IMR-90 (cell line): ENCODE data around the gene ARFGEF3.

Experiments
- CEBPB ChIP-seq: IDR thresholded peaks from 2 replicates; pipeline ENCODE4 v1.6.1; 2012; ENCODE audit warnings: low read depth, low read length, improper control_type of control experiment
- CHD1 ChIP-seq: IDR thresholded peaks from 2 replicates; pipeline ENCODE4 v1.6.1; 2012; ENCODE audit warnings: low read depth, low read length, improper control_type of control experiment
- CTCF ChIP-seq: conservative IDR thresholded peaks from 2 replicates; pipeline ENCODE4 v1.5.1; 2012; ENCODE audit warnings: mild to moderate bottlenecking, low read depth, low read length, improper control_type of control experiment
- FOS ChIP-seq: fragments of 150-350 bp; IDR thresholded peaks from 2 replicates; pipeline ENCODE4 v1.6.1; 2016; ENCODE audit warnings: low read depth, low read length
- POLR2A ChIP-seq: IDR thresholded peaks from 2 replicates; pipeline ENCODE4 v1.6.1; 2012; ENCODE audit warnings: mild to moderate bottlenecking, low read depth, low read length
- RFX5 ChIP-seq: IDR thresholded peaks from 2 replicates; pipeline ENCODE4 v1.8.0; 2012; ENCODE audit warnings: low read depth, mild to moderate bottlenecking, low read length, moderate library complexity

GRCh38 chr6:138162111-138162954 lies 594 bp downstream of the ARFGEF3 start:
- TF ChIP-seq CTCF, result no peak
- no peak for TF ChIP-seq CEBPB
- TF ChIP-seq POLR2A, result no peak
- TF ChIP-seq RFX5, result no peak
- no peak for TF ChIP-seq FOS
- no peak for TF ChIP-seq CHD1
